Gastroesophageal sphincter (tissue), 3 donors: ENCODE data around the gene SYNGR3.

Source experiments
- POLR2A ChIP-seq, 2 donors: fragments of 450-650 bp; IDR thresholded peaks; one replicate each; pipeline ENCODE4 v1.6.1; 2017; ENCODE audit warnings: antibody characterized with exemption in 2 of 2, mild to moderate bottlenecking in 2 of 2, moderate library complexity in 1 of 2
- POLR2AphosphoS5 ChIP-seq: sonication (generic); formaldehyde crosslinking; IDR thresholded peaks from one replicate; pipeline ENCODE4 v1.6.1; 2017; ENCODE audit warnings: antibody characterized with exemption
- TF ChIP-seq, protein P1 (sequence below), 4 experiments: fragments of 200-600 bp in 2 of 4; fragments of 450-650 bp in 2 of 4; sonication (generic) in 1 of 4; IDR thresholded peaks; one replicate each; pipeline ENCODE4 v1.5.1; 2017 to 2019; ENCODE audit warnings: antibody characterized with exemption in 4 of 4, mild to moderate bottlenecking in 2 of 4, moderate library complexity in 2 of 4

DNA sequence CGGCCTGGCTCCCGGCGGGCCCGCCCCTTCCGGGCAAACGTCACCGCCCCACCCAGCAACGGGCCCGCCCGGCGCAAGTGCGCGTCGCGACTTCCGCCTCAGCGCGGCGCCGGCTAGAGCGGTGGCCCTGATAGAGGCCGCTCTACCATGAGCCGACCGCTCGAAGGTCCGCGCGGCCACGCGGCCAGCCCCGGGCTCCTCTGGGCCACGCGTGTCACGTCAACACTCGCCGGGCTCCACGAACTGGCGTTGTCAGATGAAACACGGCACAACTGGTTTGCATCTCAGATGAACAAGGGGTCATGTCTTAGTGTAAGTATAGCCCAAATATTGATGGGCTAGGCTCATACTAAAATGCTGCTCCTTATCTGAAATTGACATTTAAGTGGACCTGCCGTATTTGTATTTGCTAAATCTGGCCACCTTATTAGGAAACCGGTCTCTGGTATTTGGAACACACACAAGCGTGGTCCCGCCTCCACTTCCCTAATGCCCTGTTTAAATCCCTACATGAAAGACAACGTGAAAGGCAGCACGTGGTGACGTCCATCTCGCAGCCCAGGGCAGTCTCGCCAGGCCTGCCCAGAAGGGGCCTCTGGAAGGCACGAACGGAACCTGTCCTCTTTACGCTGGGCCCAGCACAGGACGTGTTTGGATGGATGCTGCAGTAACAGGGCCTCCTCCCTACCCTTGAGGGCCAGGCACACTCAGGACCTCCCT, 20.2 kb downstream of the SYNGR3 start, which contains the start of gene ZNF598:
- TF ChIP-seq, protein P1, sequence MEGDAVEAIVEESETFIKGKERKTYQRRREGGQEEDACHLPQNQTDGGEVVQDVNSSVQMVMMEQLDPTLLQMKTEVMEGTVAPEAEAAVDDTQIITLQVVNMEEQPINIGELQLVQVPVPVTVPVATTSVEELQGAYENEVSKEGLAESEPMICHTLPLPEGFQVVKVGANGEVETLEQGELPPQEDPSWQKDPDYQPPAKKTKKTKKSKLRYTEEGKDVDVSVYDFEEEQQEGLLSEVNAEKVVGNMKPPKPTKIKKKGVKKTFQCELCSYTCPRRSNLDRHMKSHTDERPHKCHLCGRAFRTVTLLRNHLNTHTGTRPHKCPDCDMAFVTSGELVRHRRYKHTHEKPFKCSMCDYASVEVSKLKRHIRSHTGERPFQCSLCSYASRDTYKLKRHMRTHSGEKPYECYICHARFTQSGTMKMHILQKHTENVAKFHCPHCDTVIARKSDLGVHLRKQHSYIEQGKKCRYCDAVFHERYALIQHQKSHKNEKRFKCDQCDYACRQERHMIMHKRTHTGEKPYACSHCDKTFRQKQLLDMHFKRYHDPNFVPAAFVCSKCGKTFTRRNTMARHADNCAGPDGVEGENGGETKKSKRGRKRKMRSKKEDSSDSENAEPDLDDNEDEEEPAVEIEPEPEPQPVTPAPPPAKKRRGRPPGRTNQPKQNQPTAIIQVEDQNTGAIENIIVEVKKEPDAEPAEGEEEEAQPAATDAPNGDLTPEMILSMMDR (IDR thresholded peaks at IDR 0.05) = peak in 3 of 4 experiments; percentile 11 to 26 (median 20)
- TF ChIP-seq POLR2A (IDR thresholded peaks at IDR 0.05) (peak; percentile 89 to 93), POLR2AphosphoS5 (peak; percentile 88)
